H9 (cell line): ENCODE data around the gene PLCH2. TPM values are rescaled to one million over a fixed set of nuclear protein-coding genes. Genes with fewer than 3 reads are reported as not detected.

Source experiments
- DNase-seq: peaks from one replicate; pipeline ENCODE4 v3.0.0-alpha.2; 2017
- H2AFZ ChIP-seq: one replicate; pipeline ENCODE4 v1.6.1; 2013; ENCODE audit warnings: mild to moderate bottlenecking, low read length, control low read depth, moderate library complexity
- H2AK5ac ChIP-seq: 2 replicates; pipeline ENCODE4 v1.6.1; 2013; ENCODE audit warnings: low read length, control low read depth, mixed read lengths; ENCODE audit not compliant: insufficient read length
- H2BK120ac ChIP-seq: one replicate; pipeline ENCODE4 v1.6.1; 2013; ENCODE audit warnings: low read depth, mild to moderate bottlenecking, low read length, control low read depth, inconsistent platforms; ENCODE audit not compliant: poor library complexity, severe bottlenecking
- H2BK12ac ChIP-seq: 2 replicates; pipeline ENCODE4 v1.6.1; 2013; ENCODE audit warnings: low read length, control low read depth, mixed read lengths, low read depth; ENCODE audit not compliant: insufficient read length
- H2BK15ac ChIP-seq: 2 replicates; pipeline ENCODE4 v1.6.1; 2013; ENCODE audit warnings: low read depth, low read length, control low read depth
- H2BK20ac ChIP-seq: one replicate; pipeline ENCODE4 v1.6.1; 2013; ENCODE audit warnings: low read depth, mild to moderate bottlenecking, low read length, control low read depth, inconsistent platforms; ENCODE audit not compliant: poor library complexity, severe bottlenecking
- H2BK5ac ChIP-seq: 2 replicates; pipeline ENCODE4 v1.6.1; 2013; ENCODE audit warnings: low read length, control low read depth, mixed read lengths; ENCODE audit not compliant: insufficient read length
- H3K14ac ChIP-seq: 2 replicates; pipeline ENCODE4 v1.6.1; 2013; ENCODE audit warnings: low read length, control low read depth; ENCODE audit not compliant: insufficient read depth
- H3K18ac ChIP-seq: 2 replicates; pipeline ENCODE4 v1.6.1; 2013; ENCODE audit warnings: low read depth, mild to moderate bottlenecking, mixed read lengths, low read length, control low read depth; ENCODE audit not compliant: insufficient read length
- H3K23ac ChIP-seq: 2 replicates; pipeline ENCODE4 v1.6.1; 2013; ENCODE audit warnings: low read length, control low read depth, mixed read lengths, low read depth; ENCODE audit not compliant: insufficient read length
- H3K23me2 ChIP-seq: 2 replicates; pipeline ENCODE4 v1.6.1; 2013; ENCODE audit warnings: low read depth, mild to moderate bottlenecking, mixed read lengths, low read length, control low read depth; ENCODE audit not compliant: insufficient read length, poor library complexity, severe bottlenecking
- H3K27ac ChIP-seq: 2 replicates; pipeline ENCODE4 v1.5.1; 2013; ENCODE audit warnings: low read length, control low read depth, mixed read lengths, low read depth; ENCODE audit not compliant: insufficient read length
- H3K27me3 ChIP-seq: 2 replicates; pipeline ENCODE4 v1.6.1; 2013; ENCODE audit warnings: low read length, control low read depth, inconsistent platforms; ENCODE audit not compliant: insufficient read depth
- H3K4ac ChIP-seq: 2 replicates; pipeline ENCODE4 v1.6.1; 2013; ENCODE audit warnings: low read depth, mild to moderate bottlenecking, control low read depth, inconsistent platforms, low read length, moderate library complexity
- H3K4me1 ChIP-seq: 2 replicates; pipeline ENCODE4 v1.6.1; 2013; ENCODE audit warnings: low read length, control low read depth, inconsistent platforms; ENCODE audit not compliant: insufficient read depth
- H3K4me2 ChIP-seq: 2 replicates; pipeline ENCODE4 v1.6.1; 2013; ENCODE audit warnings: low read length, control low read depth, mixed read lengths; ENCODE audit not compliant: insufficient read length, insufficient read depth
- H3K56ac ChIP-seq: 2 replicates; pipeline ENCODE4 v1.6.1; 2013; ENCODE audit warnings: low read depth, mild to moderate bottlenecking, mixed read lengths, low read length, control low read depth; ENCODE audit not compliant: insufficient read length
- H3K79me1 ChIP-seq: 2 replicates; pipeline ENCODE4 v1.6.1; 2013; ENCODE audit warnings: low read depth, mild to moderate bottlenecking, moderate library complexity, low read length, control low read depth, inconsistent platforms; ENCODE audit not compliant: insufficient read depth, poor library complexity, severe bottlenecking
- H3K79me2 ChIP-seq: 2 replicates; pipeline ENCODE4 v1.6.1; 2013; ENCODE audit warnings: low read length, control low read depth, inconsistent platforms; ENCODE audit not compliant: insufficient read depth
- H3K9ac ChIP-seq: 2 replicates; pipeline ENCODE4 v1.6.1; 2013; ENCODE audit warnings: low read length, control low read depth, mixed read lengths; ENCODE audit not compliant: insufficient read length; ENCODE audit errors: extremely low read depth
- H3K9me3 ChIP-seq: one replicate; pipeline ENCODE4 v1.6.1; 2013; ENCODE audit warnings: low read depth, low read length, inconsistent platforms; ENCODE audit not compliant: control insufficient read depth
- H3T11ph ChIP-seq: one replicate; pipeline ENCODE4 v1.6.1; 2013; ENCODE audit warnings: mild to moderate bottlenecking, low read length, control low read depth, inconsistent platforms
- H4K20me1 ChIP-seq: one replicate; pipeline ENCODE4 v1.6.1; 2013; ENCODE audit not compliant: control insufficient read depth, insufficient read length, insufficient read depth
- H4K5ac ChIP-seq: 2 replicates; pipeline ENCODE4 v1.6.1; 2013; ENCODE audit warnings: low read depth, mild to moderate bottlenecking, mixed read lengths, low read length, control low read depth; ENCODE audit not compliant: insufficient read length
- H4K8ac ChIP-seq: replicated peaks from 2 replicates; pipeline ENCODE4 v1.6.1; 2013; ENCODE audit warnings: low read length, control low read depth, mixed read lengths, low read depth; ENCODE audit not compliant: insufficient read length
- H4K91ac ChIP-seq: 2 replicates; pipeline ENCODE4 v1.6.1; 2013; ENCODE audit warnings: low read depth, mild to moderate bottlenecking, moderate library complexity, mixed read lengths, low read length, control low read depth; ENCODE audit not compliant: insufficient read length
- H3K27ac Mint-ChIP-seq, 3 experiments: 2 replicates in 2 of 3; 3 replicates in 1 of 3; pipeline ENCODE4 v1.8.0; 2020 to 2021; ENCODE audit warnings: mixed read lengths in 3 of 3, mild to moderate bottlenecking in 1 of 3, moderate library complexity in 1 of 3
- H3K27me3 Mint-ChIP-seq: 2 replicates; pipeline ENCODE4 v1.8.0; 2021; ENCODE audit warnings: low read depth, mild to moderate bottlenecking, moderate library complexity, mixed read lengths
- H3K36me3 Mint-ChIP-seq, 3 experiments: 2 replicates in 2 of 3; 3 replicates in 1 of 3; pipeline ENCODE4 v1.8.0; 2020 to 2021; ENCODE audit warnings: low read depth in 3 of 3, mixed read lengths in 3 of 3; ENCODE audit not compliant: insufficient read depth in 1 of 3
- H3K4me1 Mint-ChIP-seq, 2 experiments: 2 replicates each; pipeline ENCODE4 v1.8.0; 2020; ENCODE audit warnings: mixed read lengths in 2 of 2
- H3K4me3 Mint-ChIP-seq, 2 experiments: 2 replicates in 1 of 2; 3 replicates in 1 of 2; pipeline ENCODE4 v1.8.0; 2020 to 2021; ENCODE audit warnings: mild to moderate bottlenecking in 2 of 2, mixed read lengths in 2 of 2, moderate library complexity in 1 of 2
- H3K9me3 Mint-ChIP-seq, 2 experiments: 2 replicates in 1 of 2; 3 replicates in 1 of 2; pipeline ENCODE4 v1.8.0; 2020; ENCODE audit warnings: mild to moderate bottlenecking in 2 of 2, mixed read lengths in 2 of 2, moderate library complexity in 1 of 2
- CTCF ChIP-seq: fragments of 200-600 bp; sonication (generic); conservative IDR thresholded peaks from 3 replicates; pipeline ENCODE4 v1.8.0; 2021; ENCODE audit warnings: antibody characterized with exemption, mild to moderate bottlenecking
- WGBS: extraction: QIAGEN DNeasy Blood & Tissue Kit; methylation state at CpG from one replicate; pipeline ENCODE4 v1.1.7; 2013; ENCODE audit warnings: missing lambda C conversion rate, low lambda C conversion rate, mixed read lengths; ENCODE audit not compliant: insufficient read length; ENCODE audit errors: extremely low coverage; 5-methylcytosine and 5-hydroxymethylcytosine counted together
- total RNA-seq: library from RNA; stranded (reverse); gene quantifications from 2 replicates; pipeline ENCODE4 v1.2.1, GENCODE V29; 2021

PLCH2 gene
- total RNA-seq, 1 experiment from 2014 or later = 0.09 TPM

DNA sequence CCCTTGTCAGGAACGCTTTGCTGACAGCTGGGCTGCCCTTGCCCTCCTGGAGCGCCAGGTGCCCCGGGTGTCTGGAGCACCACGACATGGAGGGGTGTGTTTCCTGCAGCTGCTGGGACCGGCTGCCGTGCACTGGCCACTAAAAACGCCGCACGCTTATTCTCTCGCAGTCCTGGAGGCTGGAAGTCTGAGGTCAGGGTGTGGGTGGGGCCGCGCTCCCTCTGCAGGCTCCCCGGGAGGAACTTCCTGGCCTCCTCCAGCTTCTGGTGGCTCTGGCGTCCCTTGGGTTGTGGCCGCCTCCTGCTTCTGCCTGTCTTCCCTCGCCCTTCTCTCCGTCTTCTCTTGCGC is 28.0 kb upstream of the PLCH2 start:
- Histone ChIP-seq H3K4me1 (no peaks in the 10 kb centered on the region; the same call in 1 of the 2 replicates), H3K14ac (no peak overlapping the region), H3K4ac (no peak overlapping the region), H3K23me2 (peaks cover 4% of the 10 kb centered on the region), H3T11ph (no peak overlapping the region), H4K91ac (no peak overlapping the region), H2BK20ac (no peak overlapping the region), H3K18ac (no peak overlapping the region), H3K79me2 (no peaks in the 10 kb centered on the region), H3K23ac (no peak overlapping the region), H4K8ac (no peak overlapping the region), H3K9ac (no peak overlapping the region), H4K5ac (no peak overlapping the region), H3K4me2 (no peak overlapping the region), H2AK5ac (no peak overlapping the region), H4K20me1 (no peaks in the 10 kb centered on the region), H3K27me3 (peaks cover 10% of the 10 kb centered on the region; the same call in 1 of the 2 replicates), H3K27ac (no peak overlapping the region), H2AFZ (no peak overlapping the region), H2BK12ac (no peak overlapping the region), H3K79me1 (no peaks in the 10 kb centered on the region), H2BK5ac (no peak overlapping the region), H2BK120ac (no peak overlapping the region), H3K9me3 (no peaks in the 10 kb centered on the region), H3K56ac (no peak overlapping the region), H2BK15ac (no peak overlapping the region)
- no peak for TF ChIP-seq CTCF
- H3K27me3 Mint-ChIP-seq = peaks cover 26% of the 10 kb centered on the region
- no CpG with 5 or more reads among the region's 18 CpGs for WGBS
- H3K4me1 Mint-ChIP-seq = peaks cover 3 to 18% of the 10 kb centered on the region in 2 experiments; a peak in 3 of 4 replicates
- DNase-seq = peak; percentile 35
- H3K9me3 Mint-ChIP-seq = no peaks in the 10 kb centered on the region
- H3K4me3 Mint-ChIP-seq = no peak overlapping the region; a peak in 1 of 5 replicates
- H3K27ac Mint-ChIP-seq = 0 out of 7 replicates have a peak overlapping the region, but pooled peaks of 1 of the 3 experiments have one; percentile 6
- no peaks in the 10 kb centered on the region for H3K36me3 Mint-ChIP-seq
